ENCODE data around the gene SH3PXD2A.

SH3PXD2A gene

DNA sequence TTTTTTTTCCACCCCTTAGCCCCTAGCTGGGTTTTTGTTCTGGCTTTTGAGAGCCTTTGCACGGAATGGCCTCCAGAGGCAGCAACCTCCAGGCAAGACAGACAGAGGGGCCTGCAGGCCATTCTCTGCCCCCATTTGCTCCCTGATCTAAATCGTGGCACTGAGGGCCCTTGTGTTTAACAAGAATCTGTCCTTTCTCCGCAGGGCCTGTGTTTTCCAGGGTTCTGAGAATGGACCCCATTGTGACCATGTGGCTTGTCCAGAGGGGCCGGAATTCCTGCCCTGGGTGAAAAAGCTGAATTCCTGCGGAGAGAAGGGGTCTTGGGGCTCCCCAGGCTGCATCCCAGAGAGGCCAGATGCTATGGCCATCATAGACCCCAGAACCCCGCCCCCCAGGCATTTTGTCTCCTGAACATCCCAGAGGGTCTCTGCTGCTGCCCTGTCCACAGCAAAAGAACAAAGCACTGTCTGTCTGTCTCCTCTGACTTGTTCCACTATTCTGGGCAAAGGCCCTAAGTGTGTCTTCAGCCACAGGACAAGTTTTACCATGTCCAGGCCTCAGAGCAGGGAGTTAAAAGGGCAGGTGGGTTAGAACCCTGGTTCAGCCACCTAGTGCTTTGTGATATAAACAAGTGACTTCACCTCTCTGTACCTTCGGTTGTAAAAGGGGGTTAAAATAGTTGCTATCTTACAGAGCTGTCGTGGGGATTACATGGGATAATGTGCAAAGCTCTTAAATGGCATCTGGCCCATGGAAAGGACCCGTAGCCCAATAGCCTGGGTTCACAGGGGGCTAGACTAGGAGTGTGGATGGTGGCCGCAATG, 155.6 kb downstream of the SH3PXD2A start:
- no peak for DNase-seq

DNA sequence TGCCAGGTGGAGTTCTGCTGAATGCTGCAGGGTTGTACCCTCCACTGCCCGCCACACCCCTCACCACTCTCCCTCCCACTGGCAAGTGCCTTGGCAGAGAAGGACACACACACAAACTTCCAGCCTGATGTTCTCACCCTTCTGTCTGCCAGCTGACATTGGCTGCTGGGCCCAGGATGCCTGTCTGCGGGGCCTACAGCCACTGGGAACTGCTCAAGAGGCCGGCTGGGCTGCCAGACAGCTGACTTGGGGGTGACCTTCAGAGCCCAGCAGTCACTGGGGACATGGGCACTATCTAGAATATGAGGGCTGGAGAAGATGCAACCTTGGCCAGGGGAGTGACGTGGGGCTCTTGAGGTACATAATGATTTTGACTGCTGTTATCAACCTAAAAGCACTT, 157.1 kb downstream of the SH3PXD2A start:
- no peak for DNase-seq

DNA sequence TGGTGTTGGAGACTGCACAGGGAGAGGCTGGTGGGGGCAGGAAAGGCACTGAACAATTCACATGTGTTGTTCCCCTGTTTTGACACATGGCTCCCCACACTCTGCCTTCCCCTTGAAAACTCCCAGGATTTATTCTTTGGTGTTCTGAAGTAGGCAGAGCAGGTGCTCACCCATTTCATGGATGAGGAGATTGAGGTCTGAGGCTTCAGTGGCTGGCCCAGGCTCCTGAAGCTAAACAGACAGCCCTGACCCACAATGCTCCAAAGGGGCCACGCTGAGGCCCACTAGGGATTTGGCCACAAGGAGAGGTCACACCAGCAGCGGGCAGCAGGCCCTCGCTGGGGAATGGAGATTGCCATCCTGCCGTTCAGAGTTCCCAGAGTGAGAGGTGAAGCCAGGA, 157.6 kb downstream of the SH3PXD2A start:
- DNase-seq, result no peak

DNA sequence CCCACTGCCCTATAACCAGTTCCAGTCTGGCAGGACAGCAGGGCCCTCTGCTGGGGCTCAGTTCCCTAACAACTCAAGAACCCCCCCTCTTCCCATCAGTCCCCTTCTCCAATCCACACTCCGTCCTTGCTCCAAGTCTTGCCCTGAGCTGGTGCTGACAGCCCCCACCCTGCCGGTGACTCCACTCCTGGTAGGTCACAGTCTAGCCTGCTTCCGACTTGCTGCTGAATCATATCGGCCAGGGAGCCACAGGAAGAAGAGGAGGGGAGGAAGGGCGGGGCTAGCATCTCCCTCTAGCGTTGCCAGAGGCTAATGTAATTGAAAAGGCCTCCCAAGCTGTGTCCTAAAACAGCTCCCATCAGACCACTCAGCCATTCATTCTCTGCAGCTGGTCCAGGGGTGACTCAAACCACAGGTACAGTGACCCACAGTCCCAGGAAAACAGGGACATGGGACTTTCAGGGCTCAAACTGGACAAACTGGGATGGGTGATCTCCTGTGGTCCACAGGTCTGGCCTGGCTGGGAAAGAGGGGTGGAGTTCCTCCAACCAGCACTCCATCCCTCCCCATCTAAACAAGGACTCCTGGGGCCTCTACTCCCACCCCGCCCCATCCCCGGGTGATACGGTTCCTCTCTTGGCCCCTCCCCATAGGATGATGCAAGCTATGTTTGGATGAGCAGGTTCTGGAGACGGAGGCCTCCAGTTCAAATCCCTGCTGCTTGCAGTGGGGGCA, 158.8 kb downstream of the SH3PXD2A start:
- DNase-seq, result no peak

DNA sequence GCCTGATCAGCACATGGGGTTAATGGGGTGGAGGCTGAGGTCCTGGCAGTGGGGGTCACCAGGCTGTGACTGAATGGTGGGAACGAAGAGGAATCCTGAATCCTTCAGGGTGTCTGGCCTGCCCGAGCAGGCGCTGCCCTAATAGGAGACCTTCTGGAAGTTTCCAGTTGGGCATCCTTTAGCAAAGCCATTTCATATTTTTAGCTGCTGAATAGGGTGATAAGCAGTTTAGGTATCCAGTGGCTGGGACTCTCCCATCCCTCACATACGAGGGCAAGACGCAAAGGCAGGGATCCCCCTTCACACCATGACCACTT, 159.3 kb downstream of the SH3PXD2A start:
- DNase-seq, result no peak

DNA sequence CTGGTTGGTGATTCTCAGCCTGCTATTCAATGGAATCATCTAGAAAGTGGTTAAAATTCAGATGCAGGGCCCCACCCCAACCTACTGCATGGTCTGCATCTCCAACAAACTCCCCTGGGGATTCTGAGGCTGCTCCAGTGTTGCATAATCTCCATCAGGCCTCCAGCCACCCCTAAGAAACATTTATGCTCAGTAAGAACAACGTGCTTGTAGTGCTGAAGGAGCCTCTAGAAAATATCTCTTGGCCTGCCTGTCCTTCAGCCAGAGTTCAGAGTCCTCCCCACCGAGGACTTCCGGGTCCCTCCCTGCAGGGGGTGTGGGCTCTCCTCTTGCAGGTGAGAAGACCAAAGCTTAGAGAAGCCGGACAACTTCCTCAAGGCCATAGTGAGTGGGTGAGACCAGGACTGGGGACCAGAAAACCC, 159.8 kb downstream of the SH3PXD2A start:
- no peak for DNase-seq

DNA sequence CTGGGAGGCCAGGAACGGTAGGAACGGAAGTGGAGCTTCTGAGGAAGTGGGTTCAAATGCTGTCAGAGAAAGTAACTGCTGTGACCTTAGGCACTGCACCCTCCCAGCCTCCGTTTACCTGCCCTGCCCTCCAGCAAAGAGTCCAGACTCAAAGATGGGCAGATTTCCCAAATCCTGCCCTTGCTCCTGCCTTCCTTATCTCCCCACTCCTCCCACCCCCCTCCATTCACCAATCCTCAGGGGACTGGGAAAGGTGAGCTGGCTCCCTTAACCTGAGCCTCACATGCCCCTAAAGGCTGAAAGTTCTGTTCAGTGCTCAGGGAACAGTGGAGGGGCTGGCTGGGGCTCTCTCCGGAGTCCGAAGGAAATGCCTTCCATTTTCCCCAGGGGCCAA, 161.6 kb downstream of the SH3PXD2A start:
- no peak for DNase-seq

DNA sequence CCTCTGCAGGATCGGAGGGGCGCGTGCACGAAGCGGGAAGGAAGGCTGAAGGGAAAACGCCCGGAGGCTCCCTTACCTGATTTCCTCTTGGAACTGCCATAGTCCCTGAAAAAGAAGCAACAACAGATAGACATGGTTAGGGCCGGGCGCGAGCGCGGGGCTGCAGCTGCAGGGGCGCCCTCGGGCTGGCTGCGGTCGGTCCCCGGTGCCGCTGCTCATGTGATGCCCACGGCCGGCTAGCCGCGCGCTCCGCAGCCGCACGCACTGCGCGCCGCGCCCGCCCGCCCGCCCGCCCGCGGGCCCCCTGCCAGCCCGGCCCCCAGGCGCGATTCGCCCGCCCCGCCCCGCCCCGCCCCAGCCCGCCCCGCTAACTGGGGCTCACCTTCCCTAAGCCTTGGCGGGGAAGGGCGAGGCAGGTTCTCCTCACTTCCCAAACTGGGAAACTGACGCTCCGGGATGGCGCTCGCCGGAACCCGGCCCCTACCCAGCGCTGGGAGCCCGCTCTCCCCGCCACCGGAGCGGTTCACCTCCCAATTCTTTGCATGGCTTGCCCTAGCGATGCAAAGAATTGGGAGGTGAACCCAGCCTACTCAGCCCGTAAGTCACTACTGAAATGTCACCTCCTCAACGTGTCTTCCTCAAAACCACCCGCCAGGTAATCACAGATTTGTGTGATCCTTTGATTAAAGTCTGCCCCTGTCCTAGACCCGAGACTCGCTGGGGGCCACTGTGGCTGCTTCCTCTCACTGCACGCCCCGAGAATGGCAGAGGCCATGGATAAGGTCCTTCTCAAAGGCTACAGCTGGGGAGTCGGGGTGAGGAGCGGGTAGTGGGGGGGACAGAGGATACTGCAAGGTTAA, 162.2 kb downstream of the SH3PXD2A start:
- DNase-seq, result no peak

DNA sequence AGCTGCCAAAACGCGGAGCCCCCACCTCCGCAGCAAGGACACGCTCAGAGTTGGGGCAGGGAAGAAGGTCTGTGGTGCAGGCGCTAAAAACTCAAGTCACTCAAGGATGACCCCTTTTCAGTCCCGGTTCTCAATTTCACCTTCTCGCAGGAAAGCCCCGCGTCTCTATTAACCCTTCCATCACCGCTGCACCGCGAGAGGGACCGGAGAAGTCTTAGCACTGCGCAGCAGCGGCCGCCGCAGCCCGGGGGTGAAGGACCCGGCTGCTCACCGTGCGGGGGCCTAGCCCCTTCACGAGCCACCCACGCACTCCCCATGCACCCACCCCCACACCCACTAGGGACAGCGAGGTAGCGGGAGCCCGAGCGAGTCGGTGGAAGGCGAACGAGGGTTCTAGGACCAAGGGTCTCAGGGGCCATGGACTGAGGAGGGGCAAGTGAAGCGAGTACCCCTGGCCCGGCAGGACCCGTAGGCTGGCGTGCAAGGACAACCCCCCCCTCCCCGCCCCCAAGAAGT, 162.9 kb downstream of the SH3PXD2A start:
- DNase-seq, result no peak

DNA sequence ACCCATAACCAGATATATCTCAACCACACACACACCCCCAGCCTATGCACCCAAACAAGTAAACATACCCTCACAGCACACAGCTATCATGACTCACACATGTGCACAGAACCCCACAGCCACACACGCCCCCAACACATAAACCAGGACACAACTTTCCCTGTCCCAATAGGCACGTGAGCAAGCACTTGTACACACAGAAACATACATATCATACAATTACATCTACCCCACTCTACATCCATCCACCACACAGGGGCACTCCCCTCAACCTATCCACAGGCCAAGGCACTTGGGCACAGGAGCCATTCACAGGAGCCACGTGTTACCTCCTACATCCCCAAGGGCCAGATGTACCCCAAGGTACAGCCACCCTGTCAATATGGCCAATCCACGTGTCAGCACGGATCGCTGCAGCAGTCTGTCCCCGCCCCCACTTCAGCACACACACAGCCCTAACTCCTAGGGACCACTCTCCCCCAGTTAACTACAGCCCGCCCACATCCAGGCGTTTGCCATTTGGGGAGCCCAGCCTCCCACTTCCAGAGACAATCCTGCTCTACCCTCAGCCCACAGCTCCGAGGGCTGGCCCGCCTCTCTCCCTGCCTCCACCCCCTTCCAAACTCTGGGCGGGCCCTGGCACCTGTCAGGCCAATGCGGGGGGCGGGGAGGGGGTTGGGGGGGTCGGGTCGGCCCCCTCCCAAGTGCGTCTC, 163.5 kb downstream of the SH3PXD2A start:
- DNase-seq, result no peak

DNA sequence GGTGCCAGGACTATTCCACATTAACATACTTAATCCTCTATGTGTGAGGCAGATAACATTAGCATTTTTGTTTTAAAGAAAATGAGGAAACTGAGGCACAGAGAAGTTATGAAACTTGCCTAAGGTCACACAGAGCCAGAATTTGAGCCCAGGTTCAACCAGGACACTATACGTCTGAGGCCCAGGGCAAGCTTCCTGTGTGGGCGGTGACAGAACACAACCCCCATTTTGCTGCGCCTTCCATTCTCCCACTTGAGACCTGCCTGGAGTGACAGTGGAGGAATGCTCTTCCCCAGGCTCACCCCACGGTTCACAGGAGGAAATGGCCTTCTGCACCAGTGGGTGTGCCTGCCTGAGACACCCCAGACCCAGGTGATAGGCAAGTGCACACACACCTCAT, 164.1 kb downstream of the SH3PXD2A start:
- DNase-seq, result no peak

DNA sequence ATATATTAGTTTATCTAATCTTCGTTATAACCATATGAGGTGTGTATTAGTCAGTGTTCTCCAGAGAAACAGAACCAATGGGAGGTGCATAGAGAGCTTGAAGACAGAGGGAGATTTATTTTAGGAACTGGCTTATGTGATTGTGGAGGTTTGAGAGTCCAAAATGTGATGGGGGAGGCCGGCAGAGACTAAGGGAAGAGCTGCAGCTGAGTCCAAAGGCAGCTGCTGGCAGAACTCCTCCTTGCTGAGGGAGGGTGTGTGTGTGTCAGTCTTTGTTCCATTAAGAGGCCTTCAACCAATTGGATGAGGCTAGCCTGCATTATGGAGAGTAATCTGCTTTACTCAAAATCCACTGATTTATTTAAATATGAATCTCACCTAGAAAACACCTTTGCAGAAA, 165.1 kb downstream of the SH3PXD2A start:
- DNase-seq, result no peak

DNA sequence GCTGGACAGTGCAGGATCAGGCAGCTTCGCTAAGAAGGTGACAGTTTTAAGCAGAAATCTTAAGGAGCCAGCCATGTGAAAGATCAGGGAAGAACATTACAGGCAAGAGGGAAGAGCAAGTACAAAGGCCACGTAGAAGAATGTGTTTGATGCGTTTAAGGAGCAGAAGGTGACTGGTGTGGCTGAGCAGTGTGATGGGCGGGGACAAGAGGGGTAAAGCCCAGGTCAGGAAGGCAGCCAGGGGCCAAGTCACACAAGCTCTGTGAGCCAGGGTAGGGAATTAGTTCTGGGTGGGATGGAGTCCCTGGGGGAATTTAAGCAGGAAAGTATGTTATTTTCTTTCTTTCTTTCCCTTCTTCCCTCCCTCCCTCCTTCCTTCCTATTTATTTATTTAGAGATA, 166.9 kb downstream of the SH3PXD2A start:
- DNase-seq, result no peak

DNA sequence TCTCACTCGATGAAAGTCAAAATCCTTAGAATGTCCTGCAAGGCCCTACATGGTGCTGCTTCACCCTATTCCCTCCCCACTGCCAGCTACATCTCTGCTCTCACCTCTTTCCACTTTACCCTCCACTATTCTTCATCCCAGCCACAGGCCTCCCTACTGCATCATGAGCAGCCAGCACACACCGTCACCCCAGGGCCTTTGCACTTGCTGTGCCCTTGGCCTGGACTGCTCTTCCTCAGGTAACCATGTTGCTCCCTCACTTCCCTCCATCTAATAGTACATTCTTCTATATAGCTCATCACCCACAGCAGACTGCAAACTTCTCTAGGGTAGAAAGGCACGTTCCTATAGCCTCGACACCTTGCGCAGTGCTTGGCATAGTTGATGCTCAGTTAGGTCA, 167.7 kb downstream of the SH3PXD2A start:
- DNase-seq, result no peak

DNA sequence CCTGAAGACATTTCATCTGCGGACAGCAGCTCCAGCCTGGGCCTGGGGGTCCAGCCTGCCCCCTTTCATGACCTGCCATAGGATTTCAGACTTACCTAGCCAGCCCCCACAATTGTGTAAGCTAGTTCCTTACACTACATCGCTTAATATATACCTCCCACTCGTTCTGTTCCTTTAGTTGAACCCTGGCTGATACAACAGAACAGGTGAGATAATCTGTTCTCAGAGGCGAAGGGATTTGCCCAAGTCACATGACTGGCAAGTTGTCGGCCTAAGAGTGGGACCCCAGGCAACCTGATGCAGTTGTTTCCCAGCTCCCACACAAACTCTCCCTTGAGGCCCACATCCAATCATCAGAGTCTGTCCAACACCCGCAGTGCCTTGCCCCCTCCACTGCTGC, 168.2 kb downstream of the SH3PXD2A start:
- DNase-seq, result no peak

DNA sequence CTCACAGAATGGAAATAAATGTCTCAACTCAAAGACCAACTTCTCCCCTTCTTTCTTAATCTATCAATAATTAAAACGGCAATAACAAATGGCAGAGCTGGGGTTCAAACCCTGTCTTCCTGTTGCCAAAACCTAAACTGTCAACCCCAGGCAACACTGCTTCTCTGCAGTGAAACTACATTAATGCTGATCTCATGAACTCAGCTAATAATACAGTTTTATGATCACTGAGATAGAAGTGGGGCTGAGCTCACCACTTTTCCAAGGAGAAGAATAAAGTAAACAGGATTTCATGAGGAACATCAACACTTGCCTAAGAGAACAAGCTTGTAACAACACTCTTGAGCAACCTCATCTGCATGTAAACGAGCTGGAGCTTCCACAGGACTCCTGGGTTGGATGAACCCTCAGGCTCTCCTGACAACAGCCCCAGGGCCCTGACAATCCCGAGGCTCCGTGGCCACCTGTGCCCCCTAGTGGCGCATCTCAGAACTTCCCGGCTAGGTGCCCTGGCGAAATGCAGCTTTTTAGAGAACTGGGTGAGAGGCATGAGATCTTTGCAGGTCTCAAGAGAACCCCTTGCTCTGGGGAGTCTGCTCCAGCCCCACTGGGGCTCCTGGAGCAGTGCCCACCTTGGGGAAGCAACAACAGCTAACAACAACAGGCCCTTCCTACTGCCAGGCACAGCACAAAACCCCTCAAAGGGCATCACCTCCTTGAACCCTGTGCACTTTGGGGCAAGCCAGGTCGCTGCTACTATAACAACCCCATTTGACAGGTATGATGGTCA, 169.3 kb downstream of the SH3PXD2A start:
- peak; percentile 72 for DNase-seq

DNA sequence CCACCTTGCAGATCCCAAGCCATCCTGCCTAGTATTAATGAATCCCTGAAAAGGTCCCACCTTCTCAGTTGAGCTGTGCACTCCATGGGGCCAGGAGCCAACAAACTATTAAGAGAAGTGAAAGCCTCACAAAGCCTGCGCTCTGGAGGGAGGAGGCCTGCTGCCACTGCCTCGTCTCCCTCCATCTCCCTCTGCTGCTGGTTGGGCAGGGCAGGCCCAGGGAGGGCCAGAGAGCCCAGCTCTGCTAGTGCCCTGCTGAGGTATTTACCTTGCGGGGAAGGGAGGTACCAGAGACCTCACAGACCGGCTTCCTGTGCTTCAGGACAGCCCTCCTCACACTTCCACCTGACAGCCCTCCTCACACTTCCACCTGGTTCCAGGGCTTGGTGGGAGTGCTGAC, 171.5 kb downstream of the SH3PXD2A start:
- DNase-seq, result no peak

DNA sequence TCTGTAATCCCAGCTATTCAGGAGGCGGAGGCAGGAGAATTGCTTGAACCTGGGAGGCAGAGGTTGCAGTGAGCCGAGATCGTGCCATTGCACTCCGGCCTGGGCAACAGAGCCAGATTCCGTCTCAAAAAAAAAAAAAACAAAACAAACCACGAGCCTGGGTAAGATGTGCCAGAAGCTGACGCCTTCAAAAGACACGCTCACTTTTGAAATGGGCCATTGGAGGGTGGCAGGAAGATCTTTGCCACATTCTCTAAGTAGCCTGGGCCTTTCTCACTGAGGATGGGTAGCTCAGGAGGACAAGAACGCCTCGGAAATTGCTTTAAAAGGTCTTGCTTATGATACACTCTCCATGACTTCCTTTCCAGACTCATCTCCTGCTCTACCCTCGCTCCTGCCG, 172.7 kb downstream of the SH3PXD2A start:
- no peak for DNase-seq

DNA sequence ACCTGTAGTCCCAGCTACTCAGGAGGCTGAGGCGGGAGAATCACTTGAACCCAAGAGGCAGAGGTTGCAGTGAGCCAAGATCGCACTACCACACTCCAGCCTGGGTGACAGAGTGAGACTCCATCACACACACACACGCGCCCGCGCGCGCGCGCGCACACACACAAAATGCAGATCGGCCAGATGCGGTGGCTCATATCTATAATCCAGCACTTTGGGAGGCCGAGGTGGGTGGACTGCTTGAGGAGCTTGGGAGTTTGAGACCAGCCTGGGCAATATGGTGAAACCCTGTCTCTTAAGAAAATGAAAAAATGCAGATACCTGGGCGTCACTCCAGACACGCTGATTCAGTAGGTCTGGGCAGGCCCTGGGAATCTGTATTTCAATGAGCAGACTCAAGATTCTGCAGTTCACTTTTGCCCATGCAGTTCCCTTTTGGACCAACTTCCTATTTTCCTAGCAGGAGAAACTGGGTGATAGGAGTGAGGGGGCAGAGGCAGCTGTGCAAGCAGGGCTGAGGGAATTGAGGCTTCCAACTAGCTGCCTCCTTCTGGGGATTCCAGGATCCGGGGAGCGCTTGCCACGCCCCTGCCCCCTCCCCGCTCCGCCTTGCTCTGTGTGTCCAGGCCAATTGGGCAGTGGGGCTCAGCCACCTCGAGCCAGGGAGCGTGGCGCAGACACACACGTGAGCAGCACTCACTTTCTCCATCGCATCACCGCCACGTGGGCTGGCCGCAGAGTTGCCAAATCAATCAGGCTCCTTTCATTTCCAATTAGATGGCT, 173.6 kb downstream of the SH3PXD2A start:
- no peak for DNase-seq

DNA sequence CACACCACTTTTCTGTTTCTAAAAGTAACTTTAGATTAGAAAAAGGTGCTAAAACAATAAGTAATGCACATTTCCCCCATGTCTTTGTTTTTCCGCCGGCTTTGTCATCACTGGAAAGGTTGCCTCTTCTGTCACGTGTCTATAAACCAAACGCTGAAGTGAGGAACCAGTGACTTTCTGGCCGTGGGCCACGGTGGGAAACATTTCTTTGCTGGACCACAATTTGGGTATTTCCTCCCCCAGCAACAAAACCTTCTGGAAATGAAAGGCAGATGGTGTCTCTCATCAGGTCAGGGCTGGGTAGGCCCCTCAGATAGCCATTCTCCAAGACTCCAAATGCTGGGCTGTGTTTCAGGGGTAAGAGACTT, 174.5 kb downstream of the SH3PXD2A start:
- no peak for DNase-seq

Data from left hindlimb (tissue), 1 donor.